Muscle layer of colon (tissue), 2 donors: Measurements from ENCODE around the gene DNER.

Experiments used
- H3K27ac ChIP-seq: one replicate; pipeline ENCODE4 v1.7.0; 2013; ENCODE audit warnings: low read depth, mild to moderate bottlenecking, low read length, moderate library complexity
- H3K27me3 ChIP-seq, 2 donors: one replicate each; pipeline ENCODE4 v1.7.0; 2013; ENCODE audit warnings: low read length in 2 of 2, mild to moderate bottlenecking in 2 of 2; ENCODE audit not compliant: insufficient read depth in 2 of 2, control insufficient read depth in 1 of 2
- H3K36me3 ChIP-seq: one replicate; pipeline ENCODE4 v1.7.0; 2013; ENCODE audit warnings: mild to moderate bottlenecking, low read length; ENCODE audit not compliant: insufficient read depth
- H3K4me1 ChIP-seq: one replicate; pipeline ENCODE4 v1.7.0; 2013; ENCODE audit warnings: mild to moderate bottlenecking, low read length; ENCODE audit not compliant: insufficient read depth
- H3K4me3 ChIP-seq, 2 donors: one replicate each; pipeline ENCODE4 v1.7.0; 2013; ENCODE audit warnings: low read length in 2 of 2, low read depth in 1 of 2, mild to moderate bottlenecking in 1 of 2, moderate library complexity in 1 of 2
- H3K9ac ChIP-seq: one replicate; pipeline ENCODE4 v1.7.0; 2013; ENCODE audit warnings: low read length
- H3K9me3 ChIP-seq: one replicate; pipeline ENCODE4 v1.7.0; 2013; ENCODE audit warnings: mild to moderate bottlenecking, low read length
- donor health status: abdominal sarcoma.
- donor health status: Adenocarcinoma of cecum.

The DNER gene

DNA sequence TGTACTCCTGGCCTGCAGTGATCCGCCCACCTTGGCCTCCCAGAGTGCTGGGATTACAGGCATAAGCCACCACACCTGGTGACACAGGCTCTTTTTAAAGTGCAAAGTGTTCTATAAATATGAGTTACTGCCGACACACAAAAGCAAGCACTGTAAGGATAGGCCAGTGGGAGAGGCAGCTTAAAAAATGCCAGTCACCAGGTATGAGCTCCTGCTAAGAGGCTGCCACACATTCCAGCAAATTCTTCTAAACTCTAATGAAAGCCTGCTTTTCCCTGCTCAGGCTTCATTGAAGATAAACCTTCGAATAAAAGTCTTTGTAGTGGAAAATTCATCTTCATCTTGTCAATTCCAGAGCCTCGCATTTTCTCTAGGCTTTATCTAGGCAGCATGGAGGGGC lies 240.2 kb downstream of the DNER start:
- no peak overlapping the region for H3K27ac ChIP-seq
- no peak overlapping the region for H3K4me3 ChIP-seq
- H3K9me3 ChIP-seq = no peaks in the 10 kb centered on the region
- no peaks in the 10 kb centered on the region for H3K27me3 ChIP-seq
- H3K4me1 ChIP-seq = peaks cover 7% of the 10 kb centered on the region
- H3K36me3 ChIP-seq = no peaks in the 10 kb centered on the region
- H3K9ac ChIP-seq = no peak overlapping the region

DNA sequence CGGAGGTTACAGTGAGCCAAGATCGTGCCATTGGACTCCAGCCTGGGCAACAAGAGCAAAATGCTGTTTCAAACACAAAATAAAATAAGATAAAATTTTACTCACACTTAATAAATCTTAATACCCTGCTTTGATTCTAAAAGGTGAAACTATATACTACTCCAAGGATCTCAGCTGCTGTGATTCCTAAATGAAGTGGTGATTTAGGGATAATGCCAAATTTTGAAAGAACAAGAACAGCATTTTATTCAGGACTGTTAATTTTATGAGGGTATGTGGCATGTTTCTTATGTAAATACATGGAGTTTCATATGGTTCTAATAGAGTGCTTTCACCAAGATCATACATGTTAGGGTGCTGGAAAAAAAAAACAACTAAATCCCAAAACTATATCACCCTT lies 243.6 kb downstream of the DNER start:
- Histone ChIP-seq H3K9me3 (no peaks in the 10 kb centered on the region), H3K9ac (no peak overlapping the region), H3K27ac (no peak overlapping the region), H3K36me3 (no peaks in the 10 kb centered on the region), H3K4me1 (peaks cover 6% of the 10 kb centered on the region), H3K4me3 (no peak overlapping the region), H3K27me3 (no peaks in the 10 kb centered on the region)

DNA sequence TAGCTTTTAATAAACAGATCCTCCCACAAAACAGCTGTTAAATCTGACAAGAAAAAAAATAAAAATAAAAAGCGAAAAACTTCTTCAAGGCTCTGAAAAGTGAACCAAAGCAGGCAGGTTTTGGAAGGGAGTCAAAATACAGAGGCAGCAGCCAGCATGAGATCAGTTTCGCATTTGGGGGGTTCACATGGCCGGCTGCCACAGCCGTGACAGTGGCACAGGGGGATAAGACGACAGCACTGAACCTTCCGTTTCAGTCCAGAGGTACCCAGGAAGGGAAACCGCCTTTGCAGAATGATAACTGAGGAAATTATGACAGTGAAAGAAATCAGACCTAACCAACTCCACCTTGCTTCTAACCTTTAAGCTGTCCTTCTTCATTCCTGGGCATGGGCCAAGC lies 246.6 kb downstream of the DNER start:
- H3K4me3 ChIP-seq = no peak overlapping the region
- H3K27me3 ChIP-seq = no peaks in the 10 kb centered on the region
- no peaks in the 10 kb centered on the region for H3K4me1 ChIP-seq
- H3K9me3 ChIP-seq = no peaks in the 10 kb centered on the region
- no peaks in the 10 kb centered on the region for H3K36me3 ChIP-seq
- no peak overlapping the region for H3K27ac ChIP-seq
- H3K9ac ChIP-seq = no peak overlapping the region

DNA sequence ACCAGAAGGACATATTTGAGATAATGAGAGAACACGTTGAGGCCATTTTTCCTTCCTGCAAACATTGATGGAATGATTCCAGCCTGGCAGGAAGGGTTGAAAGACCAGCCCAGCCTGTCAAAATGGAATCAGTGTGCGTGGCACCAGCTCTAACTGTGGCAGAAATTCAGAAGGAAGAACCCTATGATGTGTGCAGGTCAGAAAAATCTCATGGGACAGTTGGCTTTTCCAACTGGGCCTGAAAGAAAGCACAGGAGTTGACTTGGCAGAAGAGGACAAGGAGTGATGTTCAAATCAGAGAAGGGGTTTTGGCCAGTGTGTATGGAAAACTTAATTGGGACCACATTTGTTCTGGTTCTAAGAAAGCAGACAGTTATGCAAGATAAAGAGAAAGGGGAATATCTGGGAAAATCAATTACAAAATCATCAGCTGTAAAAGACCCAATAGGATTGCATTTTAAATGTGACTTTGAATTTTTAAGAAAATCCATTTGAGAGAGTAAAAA lies 250.5 kb downstream of the DNER start:
- Histone ChIP-seq H3K4me1 (no peaks in the 10 kb centered on the region), H3K9me3 (no peaks in the 10 kb centered on the region), H3K27me3 (no peaks in the 10 kb centered on the region), H3K4me3 (no peak overlapping the region), H3K9ac (no peak overlapping the region), H3K27ac (no peak overlapping the region), H3K36me3 (no peaks in the 10 kb centered on the region)

DNA sequence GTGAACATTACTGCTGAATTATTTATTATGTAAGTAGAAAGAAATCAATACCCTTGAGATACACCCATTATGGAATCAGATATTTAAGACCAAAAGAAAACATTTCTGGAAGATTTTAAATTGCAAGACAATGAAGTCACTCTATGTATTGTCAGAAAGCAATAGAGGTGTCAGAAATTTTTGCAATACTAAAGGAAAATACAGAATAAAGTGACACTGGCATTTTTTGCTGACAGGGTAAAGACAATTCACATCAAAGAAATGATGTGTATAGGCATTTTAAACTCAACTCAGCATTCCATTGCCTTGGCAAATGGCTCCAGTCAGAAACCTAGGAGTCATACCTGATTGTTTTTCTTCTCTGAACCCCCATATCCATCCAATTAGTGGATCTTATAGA lies 252.2 kb downstream of the DNER start:
- H3K36me3 ChIP-seq = no peaks in the 10 kb centered on the region
- H3K4me1 ChIP-seq = no peaks in the 10 kb centered on the region
- no peak overlapping the region for H3K9ac ChIP-seq
- no peak overlapping the region for H3K4me3 ChIP-seq
- no peaks in the 10 kb centered on the region for H3K9me3 ChIP-seq
- no peaks in the 10 kb centered on the region for H3K27me3 ChIP-seq
- H3K27ac ChIP-seq = no peak overlapping the region

DNA sequence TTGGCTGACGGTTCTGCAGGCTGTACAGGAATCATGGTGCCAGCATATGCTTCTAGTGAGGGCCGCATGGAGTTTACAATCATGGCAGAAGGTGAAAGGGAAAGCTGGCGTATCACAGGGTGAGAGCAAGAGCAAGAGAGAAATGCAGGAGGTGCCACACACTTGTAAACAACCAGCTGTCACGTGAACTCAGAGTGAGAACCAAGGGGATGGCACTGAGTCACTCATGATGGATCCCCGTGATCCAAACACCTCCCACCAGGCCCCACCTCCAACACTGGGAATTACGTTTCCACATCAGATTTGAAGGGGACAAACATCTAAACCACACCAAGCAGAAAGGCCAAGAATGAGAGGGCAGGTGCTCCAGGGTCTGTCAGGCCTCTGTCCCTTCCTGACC lies 258.3 kb downstream of the DNER start:
- no peak overlapping the region for H3K27ac ChIP-seq
- no peak overlapping the region for H3K4me3 ChIP-seq
- no peaks in the 10 kb centered on the region for H3K36me3 ChIP-seq
- H3K4me1 ChIP-seq = no peaks in the 10 kb centered on the region
- no peaks in the 10 kb centered on the region for H3K9me3 ChIP-seq
- H3K27me3 ChIP-seq = no peaks in the 10 kb centered on the region
- no peak overlapping the region for H3K9ac ChIP-seq

DNA sequence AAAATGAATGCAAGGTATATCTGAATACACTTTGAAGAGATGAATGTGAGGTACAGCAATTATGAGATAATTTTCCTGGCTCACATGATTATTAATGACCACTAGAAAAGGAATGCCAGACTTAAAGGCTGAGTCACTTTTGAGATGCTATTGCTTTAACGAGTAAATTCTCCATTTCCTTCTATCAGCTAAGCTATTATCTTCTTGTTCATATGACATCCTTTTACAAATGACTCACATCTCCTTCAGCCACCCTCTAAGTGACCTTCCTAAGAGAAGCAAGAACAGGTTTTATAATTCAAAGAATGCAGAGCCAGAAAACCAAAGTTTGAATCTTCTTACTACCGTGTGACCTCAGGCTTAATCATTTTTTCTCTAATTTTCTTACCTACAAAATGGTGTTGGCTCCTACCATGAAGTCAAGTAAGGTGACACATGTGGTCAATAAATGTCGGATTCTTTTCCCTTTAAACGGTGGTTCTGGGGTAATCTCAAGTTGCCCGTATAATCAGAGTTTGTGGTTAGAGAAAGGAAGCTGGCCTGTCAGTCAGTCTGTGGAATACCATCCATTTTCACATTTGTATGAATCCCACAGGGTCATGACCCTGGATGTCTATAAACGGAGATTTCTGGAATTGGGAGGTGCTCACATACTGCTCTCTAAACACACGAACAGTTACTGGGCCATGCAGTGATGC lies 259.3 kb downstream of the DNER start:
- Histone ChIP-seq H3K27me3 (no peaks in the 10 kb centered on the region), H3K9ac (no peak overlapping the region), H3K4me3 (no peak overlapping the region), H3K9me3 (no peaks in the 10 kb centered on the region), H3K4me1 (no peaks in the 10 kb centered on the region), H3K27ac (no peak overlapping the region), H3K36me3 (no peaks in the 10 kb centered on the region)

DNA sequence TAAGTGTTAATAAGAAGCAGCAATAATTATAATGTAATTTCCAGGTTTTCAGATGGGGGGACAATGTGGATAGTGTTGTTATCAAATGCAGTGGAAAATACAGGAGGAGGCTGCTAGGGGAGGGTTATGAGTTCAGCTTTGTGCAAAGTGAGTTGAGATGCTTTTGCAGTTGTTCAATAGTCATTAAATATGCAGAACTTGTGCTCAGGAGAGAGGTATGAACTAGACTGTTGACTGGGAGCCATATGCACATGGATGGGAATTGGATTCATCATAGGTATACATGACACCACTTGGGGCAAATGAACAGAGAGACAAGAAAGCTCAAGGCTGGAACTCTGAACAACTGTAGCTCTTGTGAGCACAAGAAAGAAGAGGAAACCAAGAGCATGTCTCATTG lies 261.1 kb downstream of the DNER start:
- H3K27ac ChIP-seq = no peak overlapping the region
- H3K36me3 ChIP-seq = no peaks in the 10 kb centered on the region
- H3K9ac ChIP-seq = no peak overlapping the region
- H3K27me3 ChIP-seq = no peaks in the 10 kb centered on the region
- H3K9me3 ChIP-seq = no peaks in the 10 kb centered on the region
- H3K4me3 ChIP-seq = no peak overlapping the region
- H3K4me1 ChIP-seq = no peaks in the 10 kb centered on the region

DNA sequence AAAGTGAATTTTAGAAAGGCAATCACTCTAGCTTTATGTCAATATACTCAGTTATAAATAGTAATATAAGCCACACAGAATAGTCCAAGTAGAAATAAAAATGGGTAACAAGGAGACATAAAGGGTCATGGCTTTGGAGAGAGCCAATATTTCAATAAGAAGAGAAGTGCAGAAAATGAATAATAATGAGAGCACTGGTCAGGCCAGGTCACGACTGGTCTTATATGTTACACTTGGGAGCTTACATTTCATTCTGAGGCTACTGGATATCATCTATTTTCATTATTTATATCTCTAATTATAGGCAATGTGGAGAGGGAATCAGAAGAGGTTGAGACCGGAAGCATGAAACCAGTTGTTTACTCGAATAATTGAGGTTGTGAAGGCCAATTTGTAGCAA lies 262.5 kb downstream of the DNER start:
- H3K27me3 ChIP-seq = no peaks in the 10 kb centered on the region
- H3K36me3 ChIP-seq = no peaks in the 10 kb centered on the region
- H3K9me3 ChIP-seq = no peaks in the 10 kb centered on the region
- H3K4me3 ChIP-seq = no peak overlapping the region
- H3K27ac ChIP-seq = no peak overlapping the region
- no peak overlapping the region for H3K9ac ChIP-seq
- no peaks in the 10 kb centered on the region for H3K4me1 ChIP-seq

DNA sequence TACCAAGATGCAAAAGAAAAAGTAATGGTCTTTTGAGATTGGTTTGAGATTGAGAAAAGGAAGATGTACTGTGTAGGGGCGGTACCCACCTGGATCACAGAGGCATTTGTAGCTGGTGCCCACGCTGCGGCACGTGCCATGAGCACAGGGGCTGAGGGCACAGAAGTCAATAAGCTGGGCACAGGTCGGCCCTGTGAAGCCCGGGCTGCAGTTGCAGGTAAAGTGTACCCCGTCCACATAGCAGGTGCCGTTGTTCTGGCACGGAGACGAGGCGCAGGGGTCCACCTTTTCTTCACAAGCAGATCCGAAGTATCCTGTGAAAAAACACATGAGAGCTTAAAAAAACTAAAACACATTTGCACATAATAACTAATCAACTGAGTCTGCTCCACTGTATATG lies 267.1 kb downstream of the DNER start:
- H3K9ac ChIP-seq = no peak overlapping the region
- H3K27ac ChIP-seq = no peak overlapping the region
- H3K4me3 ChIP-seq = no peak overlapping the region

DNA sequence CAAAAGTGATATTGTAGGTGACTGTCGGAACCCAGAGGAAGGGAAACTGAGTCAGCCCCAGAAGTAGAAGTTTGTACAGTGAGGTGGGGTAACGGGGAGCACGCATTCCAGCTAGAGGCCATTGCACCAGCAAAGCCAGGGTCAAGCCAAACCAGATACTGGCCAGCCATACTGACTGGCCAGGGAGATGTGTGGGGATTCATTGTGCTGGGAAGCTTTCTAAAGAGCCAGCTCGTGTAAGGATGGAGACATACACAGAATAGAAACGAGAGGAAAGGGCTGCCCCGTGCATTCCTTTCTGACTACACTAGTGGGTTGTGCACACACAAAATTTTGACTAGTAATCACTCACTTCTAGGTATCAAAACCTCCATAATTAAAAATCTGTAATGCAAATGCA lies 268.0 kb downstream of the DNER start:
- peak overlapping the region; percentile 12 for H3K27ac ChIP-seq
- peak overlapping the region in 1 of 2 donors; percentile 21 for H3K4me3 ChIP-seq
- H3K9me3 ChIP-seq = no peaks in the 10 kb centered on the region
- no peaks in the 10 kb centered on the region for H3K27me3 ChIP-seq
- no peaks in the 10 kb centered on the region for H3K36me3 ChIP-seq
- peaks cover 32% of the 10 kb centered on the region for H3K4me1 ChIP-seq
- peak overlapping the region; percentile 27 for H3K9ac ChIP-seq

More for the DNA sequence above, 267.1 kb downstream of the DNER start:
- Histone ChIP-seq H3K27me3 (no peaks in the 10 kb centered on the region), H3K4me1 (peaks cover 32% of the 10 kb centered on the region), H3K9me3 (no peaks in the 10 kb centered on the region), H3K36me3 (no peaks in the 10 kb centered on the region)

DNA sequence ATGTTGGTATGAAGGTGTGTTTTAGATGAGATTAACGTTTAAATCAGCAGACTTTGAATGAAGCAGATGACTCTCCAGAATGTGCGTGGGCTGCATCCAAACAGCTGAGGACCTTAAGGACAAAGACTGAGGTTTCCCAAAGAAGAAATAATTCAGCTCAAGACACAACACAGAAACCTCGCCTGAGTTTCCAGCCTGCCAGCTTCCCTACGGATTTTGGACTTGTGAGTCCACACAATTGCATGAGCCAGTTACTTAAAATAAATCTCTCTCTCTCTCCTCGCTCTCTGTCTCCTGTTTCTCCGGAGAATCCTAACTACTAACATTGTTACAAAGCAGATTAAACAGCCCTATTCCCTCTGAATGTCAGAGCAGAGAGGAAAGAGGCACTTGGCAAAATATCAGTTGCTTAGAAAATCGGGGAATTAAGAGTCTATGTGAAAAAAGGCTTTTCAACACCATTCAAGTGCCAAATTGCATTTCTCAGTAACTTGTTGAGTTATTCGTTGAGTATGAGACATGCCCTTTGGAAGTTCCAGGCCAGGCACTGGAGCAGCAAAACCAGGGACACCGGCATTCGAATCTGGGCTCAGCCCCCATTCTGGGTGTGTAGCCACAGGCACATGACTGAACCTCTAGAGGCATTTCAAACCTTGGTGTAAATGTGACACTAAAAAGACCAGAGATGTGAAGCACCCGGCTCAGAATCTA lies 268.7 kb downstream of the DNER start:
- no peaks in the 10 kb centered on the region for H3K27me3 ChIP-seq
- peaks cover 32% of the 10 kb centered on the region for H3K4me1 ChIP-seq
- peak overlapping the region; percentile 27 for H3K9ac ChIP-seq
- peak overlapping the region in 1 of 2 donors; percentile 21 for H3K4me3 ChIP-seq
- peak overlapping the region; percentile 12 for H3K27ac ChIP-seq
- no peaks in the 10 kb centered on the region for H3K9me3 ChIP-seq
- H3K36me3 ChIP-seq = no peaks in the 10 kb centered on the region
